HG03097 (cell line): ENCODE data around the gene FBXO42.

Experiments used
- ATAC-seq: cut with Tn5 transposase; IDR thresholded peaks from one replicate; pipeline ENCODE4 v1.9.1; 2021; ENCODE audit not compliant: unreplicated experiment, low FRiP score

The FBXO42 gene

DNA sequence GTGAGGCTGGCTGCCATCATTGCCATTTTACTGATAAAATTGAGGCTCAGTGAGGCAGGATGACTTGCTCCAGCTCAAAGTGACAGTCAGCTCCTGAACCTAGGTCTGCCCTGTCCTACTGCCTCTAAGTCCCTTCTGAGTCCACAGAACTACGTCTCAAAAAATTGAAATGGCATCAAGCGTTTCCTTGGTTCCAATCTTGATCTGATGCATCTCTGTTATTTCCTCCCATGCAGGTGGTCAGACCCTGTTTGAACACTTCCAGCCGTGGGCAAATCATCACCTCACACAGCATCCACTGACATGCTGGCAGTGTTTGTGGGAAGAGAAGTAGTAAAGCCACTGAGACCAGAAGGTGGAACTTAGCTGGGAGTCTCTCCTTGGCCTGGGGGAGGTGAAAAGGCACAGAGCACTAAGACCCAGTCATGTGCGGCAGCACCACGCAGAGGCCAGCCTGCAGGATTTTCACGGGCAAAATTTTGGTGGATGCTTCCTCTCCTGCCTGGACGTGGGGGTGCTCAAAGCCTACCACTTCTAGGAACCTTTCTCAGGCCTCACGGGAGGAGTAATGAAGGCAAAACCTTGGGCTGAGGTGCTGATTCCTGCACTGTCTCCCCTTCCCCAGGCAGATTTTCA lies 107.5 kb downstream of the FBXO42 start:
- no peak for ATAC-seq

DNA sequence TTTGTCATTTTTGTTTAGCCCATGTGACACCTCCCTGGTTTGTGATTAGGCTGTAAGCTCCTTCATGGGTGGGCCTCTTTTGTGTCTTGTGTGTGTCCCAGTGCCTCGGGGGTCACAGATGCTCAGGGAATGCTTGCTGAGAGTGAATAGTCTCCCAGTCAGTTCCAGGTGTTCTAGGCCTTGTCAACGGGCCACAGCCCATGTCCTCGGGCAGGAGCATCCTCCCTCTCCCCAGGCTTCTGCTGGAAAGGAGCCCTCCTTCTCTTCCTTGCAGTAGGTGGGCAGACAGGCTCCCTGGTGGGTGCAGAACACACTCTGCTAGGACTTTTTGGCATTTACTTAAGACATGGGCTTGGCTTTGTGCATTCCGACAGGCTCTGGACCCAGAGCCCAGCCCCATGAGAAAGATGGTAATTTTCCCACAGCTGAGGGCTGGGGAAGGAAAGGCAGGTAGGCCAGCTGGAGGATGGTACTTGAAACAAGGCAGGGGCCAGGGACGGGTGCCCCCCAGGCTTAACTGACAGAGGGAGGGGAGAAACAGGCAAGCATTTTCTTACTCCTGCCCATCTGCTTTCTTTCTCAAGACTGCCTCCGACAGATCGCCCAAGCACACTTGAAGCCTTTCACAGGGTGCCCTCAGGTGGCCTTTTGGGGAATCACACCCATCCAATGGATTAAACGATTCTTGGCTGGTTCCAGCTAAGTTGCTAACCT lies 108.2 kb downstream of the FBXO42 start:
- no peak for ATAC-seq

DNA sequence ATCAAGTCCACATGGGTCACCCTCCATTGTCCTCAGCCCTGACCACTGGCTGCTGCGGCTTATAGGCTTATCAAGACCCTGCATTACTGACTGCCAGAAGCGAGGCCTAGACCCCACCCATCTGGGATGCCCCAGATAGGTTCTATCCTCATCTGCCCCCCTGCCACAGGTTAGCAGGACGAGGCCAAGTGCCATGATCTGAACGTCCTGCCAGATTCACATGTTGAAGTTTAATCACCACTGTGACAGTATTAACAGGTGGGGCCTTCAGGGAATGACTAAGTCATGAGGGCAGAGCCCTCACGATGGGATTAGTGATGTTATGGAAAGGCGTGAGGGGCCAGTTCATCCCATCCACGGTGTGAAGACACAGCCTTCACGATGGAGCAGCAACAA lies 109.1 kb downstream of the FBXO42 start:
- no peak for ATAC-seq

DNA sequence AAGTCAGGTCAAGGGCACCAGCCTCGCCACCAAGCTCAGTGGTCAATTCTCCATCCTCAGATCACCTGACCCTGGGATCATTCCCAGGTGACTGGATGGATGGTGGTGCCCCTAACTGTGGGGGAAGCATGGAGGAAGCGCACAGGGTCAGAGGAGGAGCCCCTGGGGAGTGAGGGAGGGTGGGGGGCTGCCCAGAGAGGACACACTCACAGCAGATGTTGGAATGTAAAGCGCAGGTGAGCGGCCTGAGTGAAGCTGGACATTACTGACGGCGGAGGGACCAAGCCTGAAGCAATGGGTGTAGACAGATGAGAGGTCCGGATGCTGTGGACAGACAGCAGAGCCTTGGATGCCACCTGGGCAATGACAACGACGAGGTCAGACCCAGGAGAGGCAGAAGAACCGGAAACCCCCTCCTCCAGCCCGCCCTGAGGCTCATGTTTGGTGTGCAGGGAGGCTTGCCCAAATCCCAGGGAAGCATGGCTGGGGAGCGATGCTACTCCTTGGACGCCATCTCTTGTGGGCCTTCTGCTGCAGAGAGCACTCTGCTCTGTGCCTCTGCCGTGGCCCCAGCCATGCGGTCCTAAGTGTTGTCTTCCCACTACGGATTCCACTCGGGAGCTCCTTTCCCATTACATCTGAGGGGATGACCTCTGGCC lies 109.6 kb downstream of the FBXO42 start:
- no peak for ATAC-seq

DNA sequence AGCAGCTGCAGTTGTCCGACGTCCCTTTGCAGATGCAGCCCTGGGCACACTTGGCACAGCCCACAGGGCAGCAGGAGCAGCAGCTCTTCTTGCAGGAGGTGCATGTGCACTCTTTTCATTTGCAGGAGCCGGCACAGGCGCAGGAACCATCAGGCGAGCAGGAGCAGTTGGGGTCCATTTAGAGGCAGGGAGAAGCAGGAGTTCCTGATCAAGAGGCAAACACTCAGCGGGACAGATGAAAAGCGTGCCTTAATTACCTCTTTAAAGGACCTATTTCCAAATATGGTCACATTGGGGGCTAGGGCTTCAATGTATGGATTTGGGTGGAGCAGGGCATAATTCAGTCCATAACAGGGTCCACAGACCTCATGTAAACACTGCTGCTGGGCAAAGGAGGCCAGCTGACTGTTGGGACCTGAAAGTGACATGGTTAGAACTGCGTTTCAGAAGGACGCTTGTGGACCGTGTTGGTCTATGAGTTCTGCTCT lies 111.0 kb downstream of the FBXO42 start:
- no peak for ATAC-seq

DNA sequence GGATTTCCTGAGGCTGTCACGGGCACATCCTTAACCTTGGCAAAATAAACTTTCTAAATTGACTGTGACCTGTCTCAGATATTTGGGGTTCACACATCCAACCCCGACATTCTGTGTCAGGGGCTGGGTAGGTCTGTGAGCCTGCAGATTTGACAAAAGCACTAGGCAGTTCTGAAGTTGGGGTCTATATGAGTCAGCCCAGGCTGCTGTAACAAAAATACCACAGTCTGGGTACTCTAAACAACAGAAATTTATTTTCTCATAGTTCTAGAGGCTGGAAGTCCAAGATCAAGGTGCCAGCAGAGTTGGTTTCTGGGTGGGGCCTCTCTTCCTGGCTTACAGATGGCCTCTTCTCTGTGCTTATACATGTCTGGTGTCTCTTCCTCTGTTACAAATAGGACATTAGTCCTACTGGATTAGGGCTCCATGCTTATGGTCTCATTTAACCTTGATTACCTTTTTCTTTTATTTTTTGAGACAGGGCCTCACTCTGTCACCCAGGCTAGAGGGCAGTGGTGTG lies 112.2 kb downstream of the FBXO42 start:
- no peak for ATAC-seq

DNA sequence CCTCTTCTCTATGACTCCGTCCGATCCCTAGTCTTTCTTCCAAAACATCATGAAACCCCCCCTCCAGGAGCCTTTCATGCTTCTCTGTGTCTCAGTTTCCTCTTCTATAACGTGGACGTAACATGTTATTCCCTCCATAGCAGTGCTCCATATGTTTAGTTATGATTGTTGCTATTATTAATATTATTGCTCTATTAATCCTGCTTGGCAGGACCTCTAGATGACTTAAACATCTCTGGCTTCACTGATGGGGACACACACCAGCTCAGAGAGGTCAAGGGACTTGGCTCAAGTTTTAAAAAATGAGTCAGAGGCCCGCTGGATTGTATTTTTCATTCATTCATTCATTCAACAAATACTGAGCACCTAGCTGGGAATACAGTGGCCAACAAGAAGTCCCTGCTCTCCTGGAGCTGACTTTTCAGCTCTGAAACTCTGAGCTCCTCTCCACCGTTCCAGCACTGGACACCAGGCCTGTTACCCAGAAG lies 114.9 kb downstream of the FBXO42 start:
- no peak for ATAC-seq

DNA sequence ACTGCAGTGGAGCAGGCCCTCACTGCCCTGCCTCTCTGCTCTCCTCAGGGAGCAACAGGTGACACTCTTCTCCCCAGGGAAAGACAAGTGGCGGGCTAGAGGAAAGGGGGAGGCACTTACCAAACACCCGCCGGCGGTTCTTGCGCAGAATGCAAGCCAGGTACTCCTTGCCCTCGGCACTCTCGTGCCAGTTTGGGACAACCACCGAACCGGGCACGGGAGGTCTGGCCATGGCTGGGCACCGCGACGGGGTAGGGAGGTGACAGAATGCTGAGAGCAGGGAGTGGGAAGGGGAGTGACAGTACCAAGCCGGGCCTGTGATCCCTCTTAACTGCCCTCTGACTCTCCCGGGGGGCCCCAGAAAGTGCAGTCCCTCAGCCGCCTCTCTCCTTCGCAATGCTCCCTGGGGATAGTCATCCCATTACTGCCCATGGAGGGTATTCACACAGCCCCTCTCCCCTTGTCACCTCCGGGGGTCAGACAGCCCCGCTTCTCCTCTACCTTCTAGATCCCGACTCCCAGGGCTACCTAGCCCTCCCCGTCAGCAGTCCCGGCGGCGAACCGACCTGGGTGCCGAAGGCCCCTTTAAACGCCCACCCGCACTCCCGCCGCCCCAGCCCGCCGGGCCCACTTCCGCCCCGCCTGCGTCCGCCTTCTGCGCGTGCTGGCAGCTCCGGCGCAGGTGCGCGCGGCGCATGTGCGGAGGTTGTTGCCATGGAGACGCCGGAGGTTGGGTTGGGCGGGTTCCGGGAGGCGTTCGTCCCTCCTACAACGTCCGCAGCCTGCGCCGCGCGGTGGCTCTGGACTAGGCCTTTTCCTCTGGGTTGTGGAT lies 115.6 kb downstream of the FBXO42 start, which contains the start of gene CPLANE2:
Gene CPLANE2 (minus strand): TSS at position 673 of the 832 bp plus-strand sequence. CDS start 441 bp downstream, at position 232.
- peak; percentile 80 for ATAC-seq

DNA sequence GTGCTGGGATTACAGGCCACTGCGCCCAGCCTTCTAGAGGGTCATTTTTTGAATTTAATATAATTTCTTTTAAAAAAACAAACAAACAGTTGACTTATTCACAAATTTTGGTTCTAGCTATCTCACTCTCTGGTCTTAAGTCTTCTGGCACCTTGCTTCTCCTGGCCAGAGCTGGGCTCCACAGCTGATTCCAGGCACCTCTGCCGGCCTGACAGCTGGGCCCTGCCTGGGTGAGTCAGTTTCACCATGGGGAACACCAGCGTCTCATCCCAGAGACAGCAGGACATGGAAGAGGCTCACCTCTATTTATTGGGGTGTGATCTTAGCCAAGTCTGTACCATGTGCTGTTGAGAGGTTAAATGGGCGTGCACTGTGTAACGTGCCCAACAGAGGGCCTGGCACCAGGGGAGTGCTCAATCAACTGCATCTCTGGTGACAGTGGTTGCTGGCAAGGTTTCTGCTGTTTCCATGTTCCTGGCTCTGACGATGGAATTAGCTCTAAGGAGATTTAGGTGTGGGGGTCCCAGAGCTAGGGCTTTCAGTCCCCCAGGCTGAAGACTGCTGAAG lies 116.3 kb downstream of the FBXO42 start:
- peak; percentile 30 for ATAC-seq

DNA sequence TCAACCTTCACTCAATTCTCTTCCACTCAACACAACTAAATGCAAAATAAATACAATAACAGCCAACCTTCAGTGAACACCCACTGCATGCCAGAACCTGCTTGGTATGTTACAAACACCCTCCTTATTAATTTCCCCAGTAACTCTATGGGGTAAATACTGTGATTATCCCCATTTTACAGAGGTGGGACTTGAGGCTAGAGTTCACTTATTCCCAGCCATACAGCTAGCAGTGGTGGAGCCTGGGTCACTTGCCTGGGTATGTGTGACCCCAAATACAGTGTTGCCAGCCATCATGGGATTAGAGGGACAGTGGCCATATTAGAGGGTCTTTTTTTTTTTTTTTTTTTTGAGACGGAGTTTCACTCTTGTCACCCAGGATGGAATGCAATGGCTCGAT lies 116.9 kb downstream of the FBXO42 start:
- no peak for ATAC-seq

DNA sequence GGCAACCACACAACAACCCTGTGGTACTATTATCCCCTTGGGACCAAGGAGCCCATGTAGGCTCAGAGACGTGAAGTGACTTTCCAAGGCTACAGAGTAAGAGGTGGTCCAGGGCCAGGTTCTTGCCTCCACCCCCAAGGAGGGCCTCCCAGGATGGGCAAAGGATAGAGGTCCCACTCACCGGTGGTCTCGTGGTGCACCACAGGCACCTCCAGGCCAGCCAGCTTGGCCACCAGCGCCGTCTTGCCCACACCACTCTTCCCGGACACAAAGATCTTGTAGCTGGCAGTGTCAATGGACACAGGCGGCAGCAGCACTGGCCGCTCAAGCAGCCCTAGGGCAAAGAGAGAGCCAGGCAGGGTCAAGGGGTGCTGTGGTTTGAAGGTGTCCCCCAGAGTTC lies 118.8 kb downstream of the FBXO42 start:
- ATAC-seq = no peak

DNA sequence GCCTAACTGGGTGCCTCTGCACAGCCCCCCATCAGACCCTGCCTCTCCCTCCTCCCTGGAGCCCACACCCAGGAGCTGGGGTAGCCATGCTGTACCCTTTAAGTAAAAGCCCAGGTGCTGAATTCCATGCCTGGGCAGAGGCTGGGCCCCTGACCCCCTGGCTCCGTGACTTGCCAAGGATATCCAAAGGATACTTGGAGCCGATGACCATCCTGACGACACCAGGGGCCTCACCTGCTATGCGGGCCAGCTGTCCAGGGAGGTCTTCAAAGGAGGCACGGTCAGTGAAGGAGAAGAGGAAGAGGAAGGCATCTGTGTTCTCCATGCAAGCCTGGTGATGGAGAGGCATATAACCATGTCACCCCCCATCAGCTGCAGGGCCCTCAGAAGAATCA lies 120.0 kb downstream of the FBXO42 start:
- no peak for ATAC-seq

DNA sequence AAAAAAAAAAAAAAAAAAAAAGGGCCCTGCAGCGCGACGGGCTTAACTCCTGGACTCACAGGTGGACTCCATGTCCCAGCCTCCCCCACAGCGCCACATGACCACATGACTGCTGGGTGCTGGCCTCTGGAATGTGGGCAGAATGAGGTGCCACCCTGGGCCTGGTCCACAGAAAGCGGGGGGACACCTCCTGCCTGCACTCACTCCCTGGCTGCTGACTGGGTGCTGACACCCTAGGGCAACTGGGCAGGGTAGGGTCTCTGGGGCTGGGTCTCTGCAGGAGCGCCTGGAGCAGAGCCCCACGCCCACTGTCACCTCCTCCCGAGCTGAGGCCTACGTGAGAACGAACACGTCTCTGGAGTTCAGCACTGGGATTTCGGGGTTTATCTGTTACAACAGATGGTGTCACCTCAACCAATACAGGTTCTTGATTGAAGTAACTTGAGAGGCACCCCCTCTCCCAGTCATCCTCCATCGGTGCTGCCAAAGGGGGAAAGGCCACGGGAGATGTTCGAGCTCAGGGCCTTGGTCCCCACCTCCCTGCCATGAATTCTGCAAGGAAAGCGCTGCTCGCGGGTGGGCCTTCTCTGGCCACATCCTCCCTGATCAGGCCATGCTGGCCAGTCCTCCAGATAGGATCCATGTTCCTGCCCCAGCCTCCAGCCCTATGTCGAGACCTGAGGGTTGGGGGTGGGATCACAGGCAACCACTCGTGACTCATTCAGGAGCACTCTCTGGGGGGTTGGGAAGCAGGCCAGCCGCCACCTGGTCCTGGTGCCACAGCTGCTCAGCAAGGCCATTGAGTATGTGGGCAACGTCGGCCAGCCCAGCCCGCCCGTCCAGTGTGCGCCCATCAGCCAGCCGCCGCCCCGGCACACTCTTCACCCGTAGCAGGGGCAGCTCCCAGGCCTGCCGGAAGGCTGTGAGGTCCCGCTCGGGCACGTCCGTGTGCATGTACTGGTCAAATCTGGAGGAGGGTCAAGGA lies 120.7 kb downstream of the FBXO42 start:
- no peak for ATAC-seq

DNA sequence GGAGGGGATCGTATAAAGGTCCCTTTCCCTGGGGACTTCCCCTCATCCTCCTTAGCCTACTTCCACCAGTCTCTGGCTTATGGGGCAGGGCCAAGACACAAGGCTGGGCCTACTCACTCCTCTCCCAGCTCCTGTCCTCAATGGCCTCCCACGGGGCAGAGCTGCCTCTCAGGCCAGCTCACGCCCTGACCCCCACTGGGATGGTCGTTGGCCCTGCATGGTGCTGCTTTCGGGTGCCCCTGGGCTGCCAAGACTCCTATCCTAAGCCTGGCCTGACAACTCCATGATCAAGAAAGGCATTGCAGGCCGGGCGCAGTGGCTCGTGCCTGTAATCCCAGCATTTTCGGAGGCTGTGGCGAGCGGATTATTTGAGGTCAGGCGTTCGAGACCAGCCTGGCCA lies 121.5 kb downstream of the FBXO42 start:
- no peak for ATAC-seq

DNA sequence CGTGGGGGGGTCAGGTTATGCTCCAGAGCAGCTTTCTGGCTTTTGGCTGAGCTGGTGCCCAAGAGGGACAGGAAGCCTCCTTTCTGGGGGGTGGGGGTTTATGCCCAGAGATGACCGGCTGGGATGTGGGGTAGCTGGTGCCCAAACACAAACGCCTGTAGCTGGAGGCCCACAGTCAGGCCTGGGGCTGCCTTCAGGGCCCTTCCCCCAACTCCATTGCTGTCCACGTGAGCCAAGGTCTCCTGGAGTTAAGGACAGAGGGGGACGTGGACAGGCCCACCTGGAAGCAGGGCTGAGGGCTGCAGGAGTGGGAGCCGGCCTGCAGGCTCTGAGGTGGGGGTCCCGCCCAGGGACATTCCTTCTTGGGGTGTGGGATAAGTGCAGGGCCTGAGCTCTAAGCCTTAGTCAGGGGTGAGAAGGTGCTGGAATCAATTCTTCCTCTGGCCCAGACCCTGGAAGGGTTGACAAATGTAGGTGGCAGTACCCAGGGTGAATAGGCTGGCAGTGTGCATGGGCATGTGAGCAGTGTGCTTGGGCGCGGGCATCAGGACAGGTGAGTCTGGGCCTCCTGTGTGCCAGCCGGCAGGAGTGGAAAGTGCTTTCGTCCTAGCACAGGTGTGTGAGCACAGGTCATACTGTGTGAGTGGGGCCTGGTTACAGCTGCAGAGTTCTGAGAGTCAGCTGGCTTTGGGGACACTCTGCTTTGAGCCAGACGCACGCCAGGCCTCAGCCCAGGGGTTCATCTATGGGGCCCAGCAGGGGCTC lies 122.1 kb downstream of the FBXO42 start:
- ATAC-seq = no peak

DNA sequence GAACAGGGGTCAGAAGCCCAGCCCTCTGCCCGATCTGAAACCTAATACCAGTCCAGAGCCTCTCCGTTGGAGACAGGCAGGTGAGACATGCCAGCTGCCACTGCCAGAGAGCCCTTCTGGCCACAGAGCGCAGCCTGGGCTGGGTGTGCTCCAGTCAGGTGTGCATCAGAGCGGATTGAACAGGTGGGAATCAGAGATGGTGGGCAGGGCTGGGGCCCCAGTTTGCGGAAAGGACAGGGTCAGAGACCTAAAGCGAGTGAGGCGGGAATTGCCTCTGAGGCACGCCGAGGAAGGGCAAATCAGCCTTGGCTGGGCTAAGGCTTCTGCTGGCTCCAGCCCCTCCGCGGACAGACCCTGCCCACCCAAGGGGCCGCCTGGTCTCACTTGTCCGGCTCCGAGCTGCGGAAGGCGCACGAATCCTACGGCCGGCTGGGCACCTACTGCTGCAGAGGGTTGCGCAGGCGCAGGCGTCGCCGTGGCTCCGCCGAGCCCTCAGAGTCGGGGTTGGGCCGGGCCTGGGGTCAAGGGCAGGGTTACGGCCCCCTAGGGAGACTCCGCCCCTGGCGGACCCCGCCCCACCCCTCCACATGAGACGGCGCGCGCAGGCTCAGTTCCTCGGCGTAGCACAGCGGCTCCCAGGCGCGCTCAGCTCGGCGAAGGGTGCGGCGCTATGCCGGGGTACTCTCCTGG lies 125.6 kb downstream of the FBXO42 start:
- no peak for ATAC-seq

DNA sequence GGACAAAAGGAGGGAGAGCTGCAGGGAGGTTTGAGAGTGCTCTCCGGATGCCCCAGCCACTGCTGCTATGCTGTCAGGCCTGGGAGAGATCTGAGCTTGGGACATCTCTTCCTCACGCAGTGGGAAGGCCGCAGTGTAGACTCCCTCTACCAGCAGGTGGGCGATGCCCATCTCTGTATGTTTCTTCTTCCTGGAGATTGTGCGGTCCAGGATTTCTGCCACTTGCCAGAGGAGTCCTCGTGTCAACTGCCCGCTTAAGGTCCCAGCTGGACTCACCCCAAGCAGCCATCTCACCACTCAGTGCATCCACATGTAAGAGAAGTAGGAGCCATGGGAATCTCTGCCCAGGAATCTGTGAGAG lies 126.2 kb downstream of the FBXO42 start:
- no peak for ATAC-seq

DNA sequence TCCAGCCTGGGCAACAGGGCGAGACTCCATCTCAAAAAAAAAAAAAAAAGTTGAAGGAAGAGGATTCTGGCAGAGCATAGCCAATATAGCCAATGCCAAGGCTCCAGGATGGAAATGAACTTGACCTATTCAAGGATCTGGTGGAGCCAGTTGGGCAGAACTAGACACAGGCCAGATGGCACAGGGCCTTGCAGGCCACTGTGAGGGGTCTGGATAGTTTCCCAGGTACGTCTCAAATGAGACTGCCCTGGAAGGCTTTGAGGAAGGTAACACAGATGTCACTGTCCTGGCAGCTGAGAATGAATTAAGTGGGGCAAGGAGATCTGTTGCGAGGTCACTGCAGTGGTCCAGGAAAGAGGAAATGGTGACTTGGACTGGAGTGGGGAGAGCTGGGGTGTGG lies 127.8 kb downstream of the FBXO42 start:
- no peak for ATAC-seq
